ENCODE data around the gene TMEM169. TPM values are rescaled to one million over a fixed set of nuclear protein-coding genes. Genes with fewer than 3 reads are reported as not detected.
"Not testable (repeated sequence)": the region's sequence is repeated elsewhere in the genome, so short reads cannot be mapped to it uniquely, and the experiment has no call there.

Gene TMEM169
- total RNA-seq, 2 donors from 2014 or later: 0.15 to 0.21 TPM

- Histone ChIP-seq H3K27ac (no peak overlapping the region), H3K27me3 (no peaks in the 10 kb centered on the region), H3K4me3 (no peak overlapping the region), H3K9ac (ENCODE audit: low read depth in 2 of 2, low read length in 2 of 2) (no peak overlapping the region), H3K9me3 (no peaks in the 10 kb centered on the region), H3K36me3 (peaks cover 49% of the 10 kb centered on the region), H3K4me1 (no peaks in the 10 kb centered on the region)
- TF ChIP-seq CTCF (IDR thresholded peaks at IDR 0.05): no peak
- DNase-seq: peak; percentile 24
- intact Hi-C loops (cut with DNase I): no loop called here
Measured at GRCh38 chr2:216139884-216140283, 58.2 kb downstream of the TMEM169 start.

- H3K27me3 ChIP-seq; H3K9me3 ChIP-seq; H3K9ac ChIP-seq (ENCODE audit: low read depth in 2 of 2, low read length in 2 of 2); H3K4me3 ChIP-seq; intact Hi-C loops (cut with DNase I); H3K4me1 ChIP-seq; H3K27ac ChIP-seq; DNase-seq: not testable (repeated sequence)
- peaks cover 47% of the 10 kb centered on the region for H3K36me3 ChIP-seq
Measured at GRCh38 chr2:216141516-216141915, 59.8 kb downstream of the TMEM169 start.

- Histone ChIP-seq H3K9me3 (no peaks in the 10 kb centered on the region), H3K27ac (no peak overlapping the region), H3K4me1 (no peaks in the 10 kb centered on the region), H3K4me3 (no peak overlapping the region), H3K27me3 (no peaks in the 10 kb centered on the region), H3K36me3 (peaks cover 47% of the 10 kb centered on the region), H3K9ac (ENCODE audit: low read depth in 2 of 2, low read length in 2 of 2) (no peak overlapping the region)
- DNase-seq: no peak
- intact Hi-C loops (cut with DNase I): no loop called here
- no peak for TF ChIP-seq CTCF (IDR thresholded peaks at IDR 0.05)
Measured at GRCh38 chr2:216142540-216142939, 60.8 kb downstream of the TMEM169 start.

- Histone ChIP-seq H3K27me3 (no peaks in the 10 kb centered on the region), H3K36me3 (peaks cover 38% of the 10 kb centered on the region), H3K4me3 (no peak overlapping the region), H3K9ac (ENCODE audit: low read depth in 2 of 2, low read length in 2 of 2) (no peak overlapping the region), H3K4me1 (no peaks in the 10 kb centered on the region), H3K27ac (no peak overlapping the region), H3K9me3 (no peaks in the 10 kb centered on the region)
- DNase-seq: no peak
- intact Hi-C loops (cut with DNase I): no loop called here
- TF ChIP-seq CTCF (IDR thresholded peaks at IDR 0.05): no peak
Measured at GRCh38 chr2:216144372-216144771, 62.7 kb downstream of the TMEM169 start.

- intact Hi-C loops (cut with DNase I): no loop called here
- Histone ChIP-seq H3K36me3 (peaks cover 40% of the 10 kb centered on the region), H3K27ac (no peak overlapping the region), H3K4me1 (no peaks in the 10 kb centered on the region), H3K27me3 (no peaks in the 10 kb centered on the region), H3K9me3 (no peaks in the 10 kb centered on the region), H3K9ac (ENCODE audit: low read depth in 2 of 2, low read length in 2 of 2) (no peak overlapping the region), H3K4me3 (no peak overlapping the region)
- TF ChIP-seq CTCF (IDR thresholded peaks at IDR 0.05): no peak
- DNase-seq: no peak
Measured at GRCh38 chr2:216144857-216145256, 63.1 kb downstream of the TMEM169 start.

GRCh38 chr2:216146573-216146972 is 64.9 kb downstream of the TMEM169 start:
- no peak for TF ChIP-seq CTCF (IDR thresholded peaks at IDR 0.05)
- H3K36me3 ChIP-seq: peaks cover 33% of the 10 kb centered on the region

More at GRCh38 chr2:216146573-216146972, 64.9 kb downstream of the TMEM169 start:
- Histone ChIP-seq H3K27me3 (no peaks in the 10 kb centered on the region), H3K27ac (no peak overlapping the region), H3K9ac (ENCODE audit: low read depth in 2 of 2, low read length in 2 of 2) (no peak overlapping the region), H3K4me1 (no peaks in the 10 kb centered on the region), H3K4me3 (no peak overlapping the region), H3K9me3 (no peaks in the 10 kb centered on the region)
- no peak for DNase-seq
- intact Hi-C loops (cut with DNase I): no loop called here

All from colonic mucosa (tissue), 4 donors.